SU-DHL-6 (cell line): Measurements from ENCODE around the gene NCAPH2.

ENCODE experiments used
- H2AFZ ChIP-seq: fragments of 200-600 bp; sonication (generic); 2 replicates; pipeline ENCODE4 v1.6.1; 2014; ENCODE audit warnings: low read depth, mild to moderate bottlenecking, moderate library complexity, mixed read lengths, antibody characterized with exemption, low read length; ENCODE audit not compliant: severe bottlenecking
- H3F3A ChIP-seq: fragments of 200-600 bp; shearing (Covaris generic); 2 replicates; pipeline ENCODE4 v1.6.0; 2016; ENCODE audit warnings: antibody characterized with exemption, mild to moderate bottlenecking; ENCODE audit not compliant: insufficient read depth
- H3K27ac ChIP-seq: fragments of 200-600 bp; sonication (generic); 2 replicates; pipeline ENCODE4 v1.5.1; 2016; ENCODE audit warnings: low read depth, mild to moderate bottlenecking, low read length, moderate library complexity, mixed read lengths
- H3K27me3 ChIP-seq: fragments of 200-600 bp; sonication (generic), shearing (Covaris generic); 2 replicates; pipeline ENCODE4 v1.6.0; 2014; ENCODE audit warnings: mild to moderate bottlenecking, low read length
- H3K36me3 ChIP-seq: fragments of 200-600 bp; sonication (generic); 2 replicates; pipeline ENCODE4 v1.6.1; 2014; ENCODE audit warnings: mild to moderate bottlenecking, low read length, mixed read lengths
- H3K4me2 ChIP-seq: fragments of 300-600, 200-600 bp; shearing (Covaris generic), sonication (generic); 2 replicates; pipeline ENCODE4 v1.6.0; 2014; ENCODE audit warnings: low read length, low read depth, mild to moderate bottlenecking; ENCODE audit not compliant: poor library complexity, severe bottlenecking
- H3K4me3 ChIP-seq: fragments of 200-600 bp; sonication (generic); 2 replicates; pipeline ENCODE4 v1.5.1; 2014; ENCODE audit warnings: antibody characterized with exemption, low read length, mild to moderate bottlenecking, mixed read lengths; ENCODE audit not compliant: insufficient read depth, poor library complexity, severe bottlenecking
- H3K79me2 ChIP-seq: fragments of 200-600 bp; sonication (generic); 2 replicates; pipeline ENCODE4 v1.6.1; 2014; ENCODE audit warnings: mild to moderate bottlenecking, low read length, moderate library complexity; ENCODE audit not compliant: insufficient read depth
- H3K9ac ChIP-seq: fragments of 200-600 bp; sonication (generic); 2 replicates; pipeline ENCODE4 v1.7.0; 2014; ENCODE audit warnings: mild to moderate bottlenecking, low read length
- H3K9me2 ChIP-seq: fragments of 200-600 bp; sonication (generic); replicated peaks from 2 replicates; pipeline ENCODE4 v1.6.1; 2014; ENCODE audit warnings: low read length; ENCODE audit not compliant: insufficient read depth
- H3K9me3 ChIP-seq: fragments of 200-600 bp; sonication (generic); 2 replicates; pipeline ENCODE4 v1.6.1; 2014; ENCODE audit warnings: low read length, mixed read lengths; ENCODE audit not compliant: insufficient read depth
- H4K20me1 ChIP-seq: fragments of 200-600 bp; sonication (generic); 2 replicates; pipeline ENCODE4 v1.6.1; 2014; ENCODE audit warnings: low read depth, mild to moderate bottlenecking, antibody characterized with exemption, low read length, moderate library complexity, mixed read lengths
- CTCF ChIP-seq: fragments of 200-600 bp; sonication (generic); IDR thresholded peaks from one replicate; pipeline ENCODE4 v1.5.1; 2017; ENCODE audit warnings: antibody characterized with exemption, mild to moderate bottlenecking, low read length, moderate library complexity; ENCODE audit not compliant: insufficient read depth, poor library complexity, severe bottlenecking
- EZH2phosphoT487 ChIP-seq: fragments of 200-600 bp; sonication (generic), shearing (Covaris generic); conservative IDR thresholded peaks from 2 replicates; pipeline ENCODE4 v1.6.1; 2018; ENCODE audit warnings: mild to moderate bottlenecking, antibody characterized with exemption, low read length, moderate library complexity, mixed read lengths

Gene NCAPH2

GRCh38 chr22:50498322-50498890 lies 9.6 kb upstream of the NCAPH2 start:
- no peaks in the 10 kb centered on the region for H3K79me2 ChIP-seq

GRCh38 chr22:50500452-50500851 lies 7.6 kb upstream of the NCAPH2 start:
- Histone ChIP-seq H3K9ac (no peak overlapping the region), H3K4me3 (no peak overlapping the region), H3K27ac (no peak overlapping the region), H3K27me3 (no peaks in the 10 kb centered on the region), H3K9me2 (no peaks in the 10 kb centered on the region), H3K4me2 (no peak overlapping the region), H3K9me3 (no peaks in the 10 kb centered on the region), H3K79me2 (no peaks in the 10 kb centered on the region), H3F3A (no peaks in the 10 kb centered on the region), H2AFZ (no peak overlapping the region), H4K20me1 (no peaks in the 10 kb centered on the region), H3K36me3 (no peaks in the 10 kb centered on the region)
- TF ChIP-seq CTCF = no peak
- TF ChIP-seq EZH2phosphoT487 = no peak

More at GRCh38 chr22:50498322-50498890, 9.6 kb upstream of the NCAPH2 start:
- Histone ChIP-seq H3K9ac (no peak overlapping the region), H3K9me3 (no peaks in the 10 kb centered on the region), H3K36me3 (no peaks in the 10 kb centered on the region), H3K4me2 (no peak overlapping the region), H2AFZ (no peak overlapping the region), H4K20me1 (no peaks in the 10 kb centered on the region), H3K27ac (no peak overlapping the region), H3K27me3 (no peaks in the 10 kb centered on the region), H3K4me3 (no peak overlapping the region), H3F3A (no peaks in the 10 kb centered on the region), H3K9me2 (no peaks in the 10 kb centered on the region)
- TF ChIP-seq EZH2phosphoT487 (no peak), CTCF (peak; percentile 69)

- no peak overlapping the region for H2AFZ ChIP-seq
- TF ChIP-seq CTCF (no peak), EZH2phosphoT487 (no peak)
- H3K27ac ChIP-seq = no peak overlapping the region
- H3K4me2 ChIP-seq = no peak overlapping the region
- H3K9me3 ChIP-seq = no peaks in the 10 kb centered on the region
- H4K20me1 ChIP-seq = no peaks in the 10 kb centered on the region
- no peak overlapping the region for H3K9ac ChIP-seq
- no peaks in the 10 kb centered on the region for H3F3A ChIP-seq
- no peak overlapping the region for H3K4me3 ChIP-seq
- H3K36me3 ChIP-seq = no peaks in the 10 kb centered on the region
- H3K27me3 ChIP-seq = no peaks in the 10 kb centered on the region
- peaks cover 4% of the 10 kb centered on the region; the same call in 1 of the 2 replicates for H3K79me2 ChIP-seq
- no peaks in the 10 kb centered on the region for H3K9me2 ChIP-seq
Measured at GRCh38 chr22:50502096-50502495, 5.9 kb upstream of the NCAPH2 start.
